ENCODE data around the gene UBE2J2. TPM values are rescaled to one million over a fixed set of nuclear protein-coding genes. Genes with fewer than 3 reads are reported as not detected.
A peak's percentile ranks its signal among the peaks of the same experiment; 100 is the strongest.

Gene UBE2J2
- total and polyA plus RNA-seq, 2 of the 8 experiments (the other 6 are each of a cell fraction or from before 2014, with no cell fraction given) = 33.6 to 67.9 TPM

GRCh38 chr1:1235016-1235744 lies 38.5 kb downstream of the UBE2J2 start:
- POLR2A ChIA-PET (ENCODE audit: partially characterized antibody) = interaction anchor here (1.0 kb wide), 1 partner anchor 15 kb away, joined by 3 read pairs; no protein-coding TSS in a partner anchor
- Histone ChIP-seq H3K27ac (ENCODE audit: low read depth, low read length) (no peak overlapping the region), H2AK5ac (ENCODE audit: low read depth, low read length) (no peak overlapping the region), H2BK12ac (ENCODE audit: low read depth, low read length) (no peak overlapping the region), H4K8ac (ENCODE audit: extremely low read depth, insufficient read depth, low read length) (peak overlapping the region; percentile 19; the same call in 1 of the 2 replicates), H3K23me2 (ENCODE audit: low read depth, low read length) (peaks cover 7% of the 10 kb centered on the region), H2BK120ac (replicated peaks; ENCODE audit: low read depth, low read length) (no peak overlapping the region), H3K56ac (replicated peaks; ENCODE audit: insufficient read length, low read depth, low read length) (no peak overlapping the region), H4K5ac (ENCODE audit: insufficient read length, low read depth, low read length) (no peak overlapping the region), H3K4me1 (replicated peaks in 1 of 4; ENCODE audit: control insufficient read depth in 3 of 4, insufficient read depth in 4 of 4, low read length in 3 of 4) (peaks cover 0 to 12% (median 2%) of the 10 kb centered on the region in 4 experiments; a peak in 4 of 7 replicates), H2AFZ (ENCODE audit: low read length) (no peak overlapping the region), H3K27me3 (replicated peaks in 1 of 4; ENCODE audit: control insufficient read depth in 3 of 4, extremely low read depth in 1 of 4, insufficient read depth in 3 of 4, low read length in 3 of 4) (no peaks in the 10 kb centered on the region; a peak in 1 of 7 replicates), H3K4me3 (ENCODE audit: extremely low read depth in 1 of 4, insufficient read depth in 2 of 4, low read depth in 3 of 4, low read length in 4 of 4) (no peak overlapping the region), H2BK5ac (ENCODE audit: low read depth, low read length) (no peak overlapping the region), H3K4ac (replicated peaks; ENCODE audit: insufficient read length, low read depth, low read length) (no peak overlapping the region), H3K23ac (ENCODE audit: insufficient read length) (no peak overlapping the region), H3K14ac (ENCODE audit: insufficient read length) (no peak overlapping the region), H3K9me3 (ENCODE audit: insufficient read depth in 2 of 2, low read depth in 1 of 2, low read length in 1 of 2) (peaks cover 0 to 9% of the 10 kb centered on the region in 2 experiments; a peak in 2 of 4 replicates), H3K36me3 (ENCODE audit: control insufficient read depth in 2 of 4, insufficient read depth in 4 of 4, low read length in 3 of 4) (peaks cover 0 to 8% (median 0%) of the 10 kb centered on the region in 4 experiments; a peak in 1 of 8 replicates), H3K9ac (replicated peaks in 1 of 4; ENCODE audit: extremely low read depth in 1 of 4, low read depth in 3 of 4, low read length in 3 of 4) (no peak overlapping the region), H2BK20ac (ENCODE audit: low read length) (no peak overlapping the region), H3K79me2 (ENCODE audit: control insufficient read depth in 1 of 2, insufficient read depth in 2 of 2, low read length in 2 of 2) (peaks cover under 1 to 19% of the 10 kb centered on the region in 2 experiments; a peak in 3 of 4 replicates), H2BK15ac (ENCODE audit: low read length) (no peak overlapping the region), H4K91ac (replicated peaks; ENCODE audit: insufficient read length, low read length) (no peak overlapping the region), H4K20me1 (replicated peaks in 1 of 2; ENCODE audit: control insufficient read depth in 1 of 2, insufficient read depth in 2 of 2, low read length in 2 of 2) (peaks cover 2 to 13% of the 10 kb centered on the region in 2 experiments), H3K18ac (ENCODE audit: extremely low read depth, low read length) (no peak overlapping the region), H3K4me2 (ENCODE audit: insufficient read depth in 1 of 2, low read depth in 2 of 2, low read length in 2 of 2) (no peak overlapping the region), H3K79me1 (ENCODE audit: low read depth, low read length) (peaks cover 19% of the 10 kb centered on the region)
- DNase-seq (ENCODE audit: low read depth in 1 of 2, low spot score in 2 of 2) (no peak), FAIRE-seq (no peak)
- WGBS, 2 experiments (ENCODE audit: extremely low coverage in 1 of 2, insufficient coverage in 1 of 2, insufficient read length in 1 of 2, insufficient replicate concordance in 2 of 2, low coverage in 1 of 2, low lambda C conversion rate in 2 of 2, missing lambda C conversion rate in 1 of 2) = 92% methylated on average over 22 of the region's 27 CpGs; no CpG with 5 or more reads in 1 of the 2 experiments
- CTCF ChIA-PET (ENCODE audit: partially characterized antibody) = interaction anchor here (0.6 to 0.9 kb wide), 3 partner anchors 28 to 113 kb away, joined by 3 to 4 read pairs (median 4); no protein-coding TSS in a partner anchor
- TF ChIP-seq SP4 (IDR thresholded peaks at IDR 0.05; ENCODE audit: low read length) (no peak), SP1 (IDR thresholded peaks at IDR 0.05; ENCODE audit: low read depth, low read length) (no peak), EZH2 (IDR thresholded peaks at IDR 0.05; ENCODE audit: low read depth, low read length, severe bottlenecking) (no peak), CBX8 (IDR thresholded peaks at IDR 0.05; ENCODE audit: borderline replicate concordance, low read depth, low read length) (no peak), KDM1A (IDR thresholded peaks at IDR 0.05; ENCODE audit: borderline replicate concordance, low read length) (no peak), EGR1 (IDR thresholded peaks at IDR 0.05; ENCODE audit: borderline replicate concordance, low read depth, low read length) (no peak), ATF3 (IDR thresholded peaks at IDR 0.05; ENCODE audit: insufficient read depth, low read depth, low read length) (no peak), TCF12 (IDR thresholded peaks at IDR 0.05; ENCODE audit: low read depth, low read length) (no peak), RNF2 (IDR thresholded peaks at IDR 0.05; ENCODE audit: borderline replicate concordance, low read depth, low read length, missing control alignments, poor library complexity, severe bottlenecking) (no peak), JUND (IDR thresholded peaks at IDR 0.05; ENCODE audit: low read length) (no peak), HDAC2 (IDR thresholded peaks at IDR 0.05; ENCODE audit: borderline replicate concordance in 1 of 2, low read depth in 2 of 2, low read length in 2 of 2) (no peak)

Data from H1 (cell line).